KMS-11 (cell line): Measurements from ENCODE around the gene SDHB.

Experiments used
- H2AFZ ChIP-seq: fragments of 200-600 bp; sonication (generic); 2 replicates; pipeline ENCODE4 v1.6.1; 2016; ENCODE audit warnings: antibody characterized with exemption, mixed run types, low read depth
- H3K27ac ChIP-seq: fragments of 200-600 bp; sonication (generic); 2 replicates; pipeline ENCODE4 v1.6.1; 2016; ENCODE audit warnings: mild to moderate bottlenecking, mixed run types
- H3K27me3 ChIP-seq: fragments of 200-600 bp; sonication (generic); 2 replicates; pipeline ENCODE4 v1.6.1; 2017; ENCODE audit warnings: mild to moderate bottlenecking, low read depth, mixed run types, moderate library complexity; ENCODE audit not compliant: insufficient read depth
- H3K36me3 ChIP-seq: fragments of 200-600 bp; sonication (generic); 2 replicates; pipeline ENCODE4 v1.6.1; 2017; ENCODE audit warnings: mild to moderate bottlenecking, mixed run types; ENCODE audit not compliant: insufficient read depth
- H3K4me1 ChIP-seq: fragments of 200-600 bp; sonication (generic); 2 replicates; pipeline ENCODE4 v1.6.1; 2016; ENCODE audit warnings: mild to moderate bottlenecking, low read depth, mixed run types; ENCODE audit not compliant: poor library complexity, severe bottlenecking
- H3K4me2 ChIP-seq: fragments of 200-600 bp; sonication (generic); 2 replicates; pipeline ENCODE4 v1.7.0; 2016; ENCODE audit warnings: mild to moderate bottlenecking, mixed run types
- H3K4me3 ChIP-seq: fragments of 200-600 bp; sonication (generic); IDR thresholded peaks from 2 replicates; pipeline ENCODE4 v1.6.1; 2017; ENCODE audit warnings: low read depth, low read length, mixed read lengths; ENCODE audit not compliant: insufficient read depth
- H3K79me2 ChIP-seq: fragments of 200-600 bp; sonication (generic); 2 replicates; pipeline ENCODE4 v1.6.1; 2016; ENCODE audit warnings: low read depth, mixed run types; ENCODE audit not compliant: insufficient read depth
- H3K9ac ChIP-seq: fragments of 200-600 bp; sonication (generic); 2 replicates; pipeline ENCODE4 v1.6.1; 2016; ENCODE audit warnings: mild to moderate bottlenecking, mixed run types
- H4K20me1 ChIP-seq: fragments of 200-600 bp; sonication (generic); 2 replicates; pipeline ENCODE4 v1.6.1; 2016; ENCODE audit warnings: mild to moderate bottlenecking, mixed run types; ENCODE audit not compliant: insufficient read depth
- CTCF ChIP-seq: fragments of 200-600 bp; sonication (generic); conservative IDR thresholded peaks from 2 replicates; pipeline ENCODE4 v1.6.1; 2017; ENCODE audit warnings: low read depth, mild to moderate bottlenecking, antibody characterized with exemption, low read length, moderate library complexity, mixed read lengths

Gene SDHB

GRCh38 chr1:17075470-17076255 is 21.8 kb upstream of the SDHB start:
- TF ChIP-seq CTCF = peak; percentile 62

GRCh38 chr1:17071794-17072193 is 18.0 kb upstream of the SDHB start:
- H4K20me1 ChIP-seq = no peaks in the 10 kb centered on the region
- H2AFZ ChIP-seq = no peak overlapping the region
- H3K27me3 ChIP-seq = peaks cover 38% of the 10 kb centered on the region; the same call in 1 of the 2 replicates

More at GRCh38 chr1:17075470-17076255, 21.8 kb upstream of the SDHB start:
- Histone ChIP-seq H3K4me3 (no peak overlapping the region), H4K20me1 (no peaks in the 10 kb centered on the region), H3K27me3 (peaks cover 29% of the 10 kb centered on the region; the same call in 1 of the 2 replicates), H2AFZ (peak overlapping the region; percentile 25; the same call in 1 of the 2 replicates), H3K4me1 (no peaks in the 10 kb centered on the region), H3K27ac (no peak overlapping the region), H3K4me2 (no peak overlapping the region), H3K36me3 (no peaks in the 10 kb centered on the region), H3K9ac (no peak overlapping the region), H3K79me2 (no peaks in the 10 kb centered on the region)

GRCh38 chr1:17070163-17070525 is 16.3 kb upstream of the SDHB start:
- no peak for TF ChIP-seq CTCF
- peaks cover 48% of the 10 kb centered on the region; the same call in 1 of the 2 replicates for H3K27me3 ChIP-seq

More at GRCh38 chr1:17071794-17072193, 18.0 kb upstream of the SDHB start:
- H3K36me3 ChIP-seq = no peaks in the 10 kb centered on the region
- no peak overlapping the region for H3K4me3 ChIP-seq
- H3K4me2 ChIP-seq = no peak overlapping the region
- no peak overlapping the region for H3K9ac ChIP-seq
- H3K27ac ChIP-seq = no peak overlapping the region
- TF ChIP-seq CTCF = no peak
- no peaks in the 10 kb centered on the region for H3K79me2 ChIP-seq
- no peaks in the 10 kb centered on the region for H3K4me1 ChIP-seq

GRCh38 chr1:17069452-17070162 is 15.8 kb upstream of the SDHB start:
- Histone ChIP-seq H3K4me1 (no peaks in the 10 kb centered on the region), H3K27ac (no peak overlapping the region), H3K36me3 (no peaks in the 10 kb centered on the region), H2AFZ (no peak overlapping the region), H4K20me1 (no peaks in the 10 kb centered on the region), H3K9ac (no peak overlapping the region), H3K79me2 (no peaks in the 10 kb centered on the region), H3K4me2 (no peak overlapping the region), H3K27me3 (peaks cover 49% of the 10 kb centered on the region; the same call in 1 of the 2 replicates), H3K4me3 (no peak overlapping the region)
- no peak for TF ChIP-seq CTCF

More at GRCh38 chr1:17070163-17070525, 16.3 kb upstream of the SDHB start:
- H2AFZ ChIP-seq = no peak overlapping the region
- H4K20me1 ChIP-seq = no peaks in the 10 kb centered on the region
- no peaks in the 10 kb centered on the region for H3K4me1 ChIP-seq
- no peak overlapping the region for H3K9ac ChIP-seq
- no peaks in the 10 kb centered on the region for H3K36me3 ChIP-seq
- H3K27ac ChIP-seq = no peak overlapping the region
- no peak overlapping the region for H3K4me3 ChIP-seq
- H3K79me2 ChIP-seq = no peaks in the 10 kb centered on the region
- H3K4me2 ChIP-seq = no peak overlapping the region
